Neural cell (in vitro differentiated cells): ENCODE measurements around the gene CREM. TPM values are rescaled to one million over a fixed set of nuclear protein-coding genes. Genes with fewer than 3 reads are reported as not detected.

Experiments
- H2AFZ ChIP-seq: fragments of 200-600, 300-800 bp; sonication (generic), shearing (Covaris generic); 2 replicates; pipeline ENCODE4 v1.6.0; 2014; ENCODE audit warnings: low read depth, mild to moderate bottlenecking, antibody characterized with exemption, low read length, moderate library complexity
- H3F3A ChIP-seq: fragments of 200-600 bp; shearing (Covaris generic); 2 replicates; pipeline ENCODE4 v1.6.1; 2016; ENCODE audit warnings: mild to moderate bottlenecking, moderate library complexity, mixed read lengths, antibody characterized with exemption, low read length; ENCODE audit not compliant: insufficient read depth, poor library complexity, severe bottlenecking
- H3K27ac ChIP-seq: fragments of 200-600, 300-800 bp; sonication (generic), shearing (Covaris generic); 2 replicates; pipeline ENCODE4 v1.5.1; 2014; ENCODE audit warnings: mild to moderate bottlenecking, low read length, moderate library complexity
- H3K27me3 ChIP-seq: fragments of 300-800, 200-600 bp; sonication (generic), shearing (Covaris generic); 2 replicates; pipeline ENCODE4 v1.6.0; 2014; ENCODE audit warnings: mild to moderate bottlenecking, low read depth, low read length, moderate library complexity; ENCODE audit not compliant: insufficient read depth
- H3K36me3 ChIP-seq: fragments of 300-800, 200-600 bp; sonication (generic), shearing (Covaris generic); 2 replicates; pipeline ENCODE4 v1.5.1; 2014; ENCODE audit warnings: mild to moderate bottlenecking, antibody characterized with exemption, low read length, moderate library complexity; ENCODE audit not compliant: insufficient read depth
- H3K4me2 ChIP-seq: fragments of 300-800, 200-600 bp; sonication (generic), shearing (Covaris generic); 2 replicates; pipeline ENCODE4 v1.6.0; 2014; ENCODE audit warnings: mild to moderate bottlenecking, low read length
- H3K4me3 ChIP-seq: fragments of 300-800, 200-600 bp; sonication (generic), shearing (Covaris generic); 2 replicates; pipeline ENCODE4 v1.5.1; 2014; ENCODE audit warnings: mild to moderate bottlenecking, low read length, moderate library complexity
- H3K79me2 ChIP-seq: fragments of 200-600 bp; shearing (Covaris generic); replicated peaks from 2 replicates; pipeline ENCODE4 v1.6.0; 2014; ENCODE audit warnings: mild to moderate bottlenecking, low read length, moderate library complexity; ENCODE audit not compliant: insufficient read depth
- H3K9ac ChIP-seq: fragments of 300-800, 200-600 bp; sonication (generic), shearing (Covaris generic); 2 replicates; pipeline ENCODE4 v1.6.1; 2016; ENCODE audit warnings: mild to moderate bottlenecking, low read length, mixed read lengths
- H3K9me2 ChIP-seq: fragments of 200-600 bp; shearing (Covaris generic); 2 replicates; pipeline ENCODE4 v1.6.1; 2016; ENCODE audit warnings: mild to moderate bottlenecking, low read length, mixed read lengths; ENCODE audit not compliant: insufficient read depth
- H3K9me3 ChIP-seq: fragments of 200-600, 300-800 bp; sonication (generic), shearing (Covaris generic); 2 replicates; pipeline ENCODE4 v1.6.1; 2016; ENCODE audit warnings: mild to moderate bottlenecking, mixed run types, low read length, moderate library complexity, mixed read lengths
- H4K20me1 ChIP-seq: fragments of 200-600 bp; shearing (Covaris generic); 2 replicates; pipeline ENCODE4 v1.6.1; 2016; ENCODE audit warnings: mild to moderate bottlenecking, mixed run types; ENCODE audit not compliant: insufficient read depth
- EP300 ChIP-seq: fragments of 450-650 bp; conservative IDR thresholded peaks from 2 replicates; pipeline ENCODE4 v1.6.1; 2014; ENCODE audit warnings: antibody characterized with exemption, mild to moderate bottlenecking, moderate library complexity; ENCODE audit not compliant: poor library complexity, severe bottlenecking
- EZH2 ChIP-seq: fragments of 200-600, 300-800 bp; shearing (Covaris generic), sonication (generic); IDR thresholded peaks from 2 replicates; pipeline ENCODE4 v1.6.1; 2014; ENCODE audit warnings: antibody characterized with exemption, low read length, borderline replicate concordance, mild to moderate bottlenecking; ENCODE audit not compliant: insufficient read depth, poor library complexity, severe bottlenecking
- MXI1 ChIP-seq: fragments of 450-650 bp; conservative IDR thresholded peaks from 2 replicates; pipeline ENCODE4 v1.6.1; 2014; ENCODE audit warnings: antibody characterized with exemption, mild to moderate bottlenecking; ENCODE audit not compliant: poor library complexity, severe bottlenecking
- POLR2AphosphoS5 ChIP-seq: IDR thresholded peaks from 2 replicates; pipeline ENCODE4 v1.6.1; 2012
- RAD21 ChIP-seq: fragments of 450-650 bp; conservative IDR thresholded peaks from 2 replicates; pipeline ENCODE4 v1.6.1; 2014; ENCODE audit warnings: antibody characterized with exemption, mild to moderate bottlenecking, moderate library complexity
- SMC3 ChIP-seq: fragments of 450-650 bp; conservative IDR thresholded peaks from 2 replicates; pipeline ENCODE4 v1.6.1; 2014; ENCODE audit warnings: antibody characterized with exemption, mild to moderate bottlenecking, moderate library complexity; ENCODE audit not compliant: poor library complexity
- TAF1 ChIP-seq: IDR thresholded peaks from 2 replicates; pipeline ENCODE4 v1.6.1; 2012; ENCODE audit warnings: low read depth
- polyA plus RNA-seq: library from polyadenylated mRNA; depleted of rRNA; stranded (reverse); fragments of >200 nt; gene quantifications from 2 replicates; pipeline ENCODE4 v1.2.3, GENCODE V29; 2014
- TF ChIP-seq, protein P1 (sequence below): IDR thresholded peaks from 2 replicates; pipeline ENCODE4 v1.6.1; 2012; ENCODE audit warnings: borderline replicate concordance
- TF ChIP-seq, protein P2 (sequence below): fragments of 450-650 bp; IDR thresholded peaks from 2 replicates; pipeline ENCODE4 v1.5.1; 2014; ENCODE audit warnings: antibody characterized with exemption, mild to moderate bottlenecking, moderate library complexity; ENCODE audit not compliant: poor library complexity, severe bottlenecking

Gene CREM
- polyA plus RNA-seq, 1 donor from 2014 or later: 67.3 TPM

DNA sequence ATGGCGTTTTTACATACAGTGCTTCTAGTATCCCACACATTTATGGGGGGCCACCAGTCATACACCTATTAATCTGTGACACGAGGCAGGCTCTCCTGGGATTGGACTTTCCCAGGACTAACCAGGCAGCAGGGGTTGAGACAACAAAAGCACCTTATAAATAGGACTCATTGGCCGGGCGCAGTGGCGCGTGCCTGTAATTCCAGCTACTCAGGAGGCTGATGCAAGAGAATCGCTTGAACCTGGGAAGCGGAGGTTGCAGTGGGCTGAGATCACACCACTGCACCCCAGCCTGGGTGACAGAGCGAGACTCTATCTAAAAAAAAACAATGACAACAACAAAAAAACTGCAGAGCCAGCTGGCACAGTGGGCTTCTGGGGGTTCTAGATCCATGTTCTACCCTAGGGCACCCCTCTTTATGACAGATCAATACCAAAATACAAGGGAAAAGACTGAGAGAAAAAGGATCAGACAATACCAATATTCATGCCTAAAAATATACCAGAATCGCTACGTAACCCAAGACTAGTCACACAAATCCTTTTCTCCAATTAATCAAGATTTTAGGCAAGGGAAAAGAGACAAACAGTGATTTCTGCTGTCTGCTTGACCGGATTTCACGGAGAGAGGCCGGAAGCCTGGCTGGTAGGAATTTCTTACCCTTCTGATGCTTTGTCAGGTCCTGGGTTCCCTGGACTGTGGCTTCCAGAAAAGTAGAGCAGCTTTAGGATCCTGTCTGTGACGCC is 111.3 kb downstream of the CREM start:
- H3K9ac ChIP-seq: no peak overlapping the region
- H3K9me2 ChIP-seq: no peaks in the 10 kb centered on the region
- TF ChIP-seq POLR2AphosphoS5: no peak
- TF ChIP-seq SMC3: no peak
- no peak for TF ChIP-seq RAD21
- no peak for TF ChIP-seq TAF1
- no peak for TF ChIP-seq EP300
- no peak for TF ChIP-seq EZH2
- TF ChIP-seq, protein P1, sequence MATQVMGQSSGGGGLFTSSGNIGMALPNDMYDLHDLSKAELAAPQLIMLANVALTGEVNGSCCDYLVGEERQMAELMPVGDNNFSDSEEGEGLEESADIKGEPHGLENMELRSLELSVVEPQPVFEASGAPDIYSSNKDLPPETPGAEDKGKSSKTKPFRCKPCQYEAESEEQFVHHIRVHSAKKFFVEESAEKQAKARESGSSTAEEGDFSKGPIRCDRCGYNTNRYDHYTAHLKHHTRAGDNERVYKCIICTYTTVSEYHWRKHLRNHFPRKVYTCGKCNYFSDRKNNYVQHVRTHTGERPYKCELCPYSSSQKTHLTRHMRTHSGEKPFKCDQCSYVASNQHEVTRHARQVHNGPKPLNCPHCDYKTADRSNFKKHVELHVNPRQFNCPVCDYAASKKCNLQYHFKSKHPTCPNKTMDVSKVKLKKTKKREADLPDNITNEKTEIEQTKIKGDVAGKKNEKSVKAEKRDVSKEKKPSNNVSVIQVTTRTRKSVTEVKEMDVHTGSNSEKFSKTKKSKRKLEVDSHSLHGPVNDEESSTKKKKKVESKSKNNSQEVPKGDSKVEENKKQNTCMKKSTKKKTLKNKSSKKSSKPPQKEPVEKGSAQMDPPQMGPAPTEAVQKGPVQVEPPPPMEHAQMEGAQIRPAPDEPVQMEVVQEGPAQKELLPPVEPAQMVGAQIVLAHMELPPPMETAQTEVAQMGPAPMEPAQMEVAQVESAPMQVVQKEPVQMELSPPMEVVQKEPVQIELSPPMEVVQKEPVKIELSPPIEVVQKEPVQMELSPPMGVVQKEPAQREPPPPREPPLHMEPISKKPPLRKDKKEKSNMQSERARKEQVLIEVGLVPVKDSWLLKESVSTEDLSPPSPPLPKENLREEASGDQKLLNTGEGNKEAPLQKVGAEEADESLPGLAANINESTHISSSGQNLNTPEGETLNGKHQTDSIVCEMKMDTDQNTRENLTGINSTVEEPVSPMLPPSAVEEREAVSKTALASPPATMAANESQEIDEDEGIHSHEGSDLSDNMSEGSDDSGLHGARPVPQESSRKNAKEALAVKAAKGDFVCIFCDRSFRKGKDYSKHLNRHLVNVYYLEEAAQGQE: no peak
- TF ChIP-seq MXI1: no peak
- TF ChIP-seq, protein P2, sequence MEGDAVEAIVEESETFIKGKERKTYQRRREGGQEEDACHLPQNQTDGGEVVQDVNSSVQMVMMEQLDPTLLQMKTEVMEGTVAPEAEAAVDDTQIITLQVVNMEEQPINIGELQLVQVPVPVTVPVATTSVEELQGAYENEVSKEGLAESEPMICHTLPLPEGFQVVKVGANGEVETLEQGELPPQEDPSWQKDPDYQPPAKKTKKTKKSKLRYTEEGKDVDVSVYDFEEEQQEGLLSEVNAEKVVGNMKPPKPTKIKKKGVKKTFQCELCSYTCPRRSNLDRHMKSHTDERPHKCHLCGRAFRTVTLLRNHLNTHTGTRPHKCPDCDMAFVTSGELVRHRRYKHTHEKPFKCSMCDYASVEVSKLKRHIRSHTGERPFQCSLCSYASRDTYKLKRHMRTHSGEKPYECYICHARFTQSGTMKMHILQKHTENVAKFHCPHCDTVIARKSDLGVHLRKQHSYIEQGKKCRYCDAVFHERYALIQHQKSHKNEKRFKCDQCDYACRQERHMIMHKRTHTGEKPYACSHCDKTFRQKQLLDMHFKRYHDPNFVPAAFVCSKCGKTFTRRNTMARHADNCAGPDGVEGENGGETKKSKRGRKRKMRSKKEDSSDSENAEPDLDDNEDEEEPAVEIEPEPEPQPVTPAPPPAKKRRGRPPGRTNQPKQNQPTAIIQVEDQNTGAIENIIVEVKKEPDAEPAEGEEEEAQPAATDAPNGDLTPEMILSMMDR: no peak
- H3K4me3 ChIP-seq: no peak overlapping the region
- no peaks in the 10 kb centered on the region for H3F3A ChIP-seq
- no peaks in the 10 kb centered on the region for H3K79me2 ChIP-seq
- no peak overlapping the region for H2AFZ ChIP-seq
- no peaks in the 10 kb centered on the region for H3K36me3 ChIP-seq
- H3K4me2 ChIP-seq: no peak overlapping the region
- H3K9me3 ChIP-seq: no peaks in the 10 kb centered on the region
- no peaks in the 10 kb centered on the region for H4K20me1 ChIP-seq
- no peak overlapping the region for H3K27ac ChIP-seq
- H3K27me3 ChIP-seq: no peaks in the 10 kb centered on the region

DNA sequence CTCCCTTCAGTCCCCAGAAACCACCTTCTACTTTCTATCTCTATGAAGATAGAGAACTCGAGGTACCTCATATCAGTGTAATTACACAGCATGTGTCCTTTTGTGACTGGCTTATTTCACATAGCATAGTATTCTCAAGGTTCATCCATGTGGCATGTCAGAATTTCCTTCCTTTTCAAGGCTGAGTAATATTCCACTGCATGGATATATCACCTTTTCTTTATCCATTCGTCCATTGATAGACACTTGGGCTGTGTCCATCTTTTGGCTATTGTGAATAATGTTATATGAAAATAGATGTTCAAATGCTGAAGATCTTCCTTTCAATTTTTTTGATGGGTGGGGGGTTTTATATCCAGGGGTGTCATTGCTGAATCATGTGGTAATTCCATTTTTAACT is 117.9 kb downstream of the CREM start:
- H3K9me3 ChIP-seq: no peaks in the 10 kb centered on the region
- no peak for TF ChIP-seq MXI1
- TF ChIP-seq SMC3: no peak
- TF ChIP-seq EP300: no peak
- no peak for TF ChIP-seq EZH2
- TF ChIP-seq, protein P2: no peak
- TF ChIP-seq, protein P1: no peak
- no peak for TF ChIP-seq RAD21
- TF ChIP-seq TAF1: no peak
- no peak for TF ChIP-seq POLR2AphosphoS5
- no peaks in the 10 kb centered on the region for H4K20me1 ChIP-seq
- H2AFZ ChIP-seq: no peak overlapping the region
- H3F3A ChIP-seq: no peaks in the 10 kb centered on the region
- H3K36me3 ChIP-seq: no peaks in the 10 kb centered on the region
- H3K79me2 ChIP-seq: no peaks in the 10 kb centered on the region
- H3K4me3 ChIP-seq: no peak overlapping the region
- H3K9ac ChIP-seq: no peak overlapping the region
- H3K27ac ChIP-seq: no peak overlapping the region
- no peaks in the 10 kb centered on the region for H3K27me3 ChIP-seq
- no peaks in the 10 kb centered on the region for H3K9me2 ChIP-seq
- H3K4me2 ChIP-seq: no peak overlapping the region
